ENCODE measurements around the gene GAS2L1.
"Not testable (repeated sequence)": the region's sequence is repeated elsewhere in the genome, so short reads cannot be mapped to it uniquely, and the experiment has no call there.

The GAS2L1 gene

GRCh38 chr22:29343313-29343805 is 36.9 kb downstream of the GAS2L1 start:
- DNase-seq: no peak

DNA sequence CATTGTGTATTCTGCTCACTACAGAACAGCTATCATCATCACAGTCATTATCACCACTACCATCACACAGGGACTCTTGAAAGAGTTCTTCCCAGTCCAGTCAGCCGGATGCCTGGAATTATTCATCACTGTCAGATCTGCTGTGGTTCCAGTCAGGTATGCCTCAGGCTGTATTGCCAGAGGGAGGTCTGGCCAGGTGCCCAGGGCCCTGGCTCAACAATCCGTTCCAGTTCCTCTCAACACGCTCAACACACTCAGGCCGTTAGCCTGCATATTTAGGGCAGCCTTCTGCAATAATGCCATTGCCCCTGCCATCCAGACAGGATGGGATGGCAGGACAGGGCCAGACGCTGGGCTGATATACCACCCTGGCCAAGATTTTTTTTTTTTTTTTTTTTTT is 37.7 kb downstream of the GAS2L1 start:
- no peak for DNase-seq

- DNase-seq: not testable (repeated sequence)
Observed at GRCh38 chr22:29344889-29345288, 38.4 kb downstream of the GAS2L1 start.

- no peak for DNase-seq
Observed at GRCh38 chr22:29345932-29346331, 39.5 kb downstream of the GAS2L1 start.

- DNase-seq: no peak
Observed at GRCh38 chr22:29346659-29347058, 40.2 kb downstream of the GAS2L1 start.

DNA sequence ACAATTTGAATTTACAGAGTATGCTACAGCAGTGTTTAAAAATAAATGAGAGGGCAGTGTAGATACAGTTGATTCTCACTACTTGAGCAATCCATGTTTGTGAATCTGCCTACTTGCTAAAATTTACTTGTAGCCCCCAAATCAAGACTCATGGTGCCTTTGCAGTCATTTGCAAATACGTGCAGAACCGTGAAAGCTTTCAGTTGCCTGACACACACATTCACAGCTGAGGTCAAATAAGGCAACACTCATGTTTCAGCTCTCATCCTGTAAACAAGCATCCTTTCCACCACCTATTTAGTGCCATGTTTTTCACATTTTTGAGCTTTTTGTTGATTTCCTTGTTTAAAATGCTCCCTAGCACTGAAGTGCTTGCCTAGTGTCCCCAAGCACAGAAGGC is 41.6 kb downstream of the GAS2L1 start:
- no peak for DNase-seq

DNA sequence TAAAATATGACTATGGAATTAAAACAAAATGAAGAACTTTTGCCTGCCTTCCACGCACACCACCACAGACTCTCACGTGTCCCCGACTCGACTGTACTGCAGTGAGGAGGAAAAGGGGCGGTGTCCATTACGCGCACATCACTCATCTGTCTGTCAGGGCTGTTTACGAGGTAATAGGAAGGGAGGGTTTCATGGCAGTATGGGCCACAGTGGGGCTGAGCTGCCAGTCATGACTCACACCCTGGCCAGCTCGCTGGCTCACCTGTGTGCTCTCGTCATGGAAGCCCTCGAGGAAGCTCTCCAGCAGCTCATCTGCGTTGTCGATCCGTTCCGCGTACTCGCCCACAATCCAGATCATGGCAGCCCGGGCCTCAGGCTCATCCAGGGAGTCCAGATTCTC is 42.5 kb downstream of the GAS2L1 start:
- no peak for DNase-seq

- no peak for DNase-seq
Observed at GRCh38 chr22:29351042-29351441, 44.6 kb downstream of the GAS2L1 start.

GRCh38 chr22:29351891-29352290 is 45.4 kb downstream of the GAS2L1 start:
- no peak for DNase-seq

DNA sequence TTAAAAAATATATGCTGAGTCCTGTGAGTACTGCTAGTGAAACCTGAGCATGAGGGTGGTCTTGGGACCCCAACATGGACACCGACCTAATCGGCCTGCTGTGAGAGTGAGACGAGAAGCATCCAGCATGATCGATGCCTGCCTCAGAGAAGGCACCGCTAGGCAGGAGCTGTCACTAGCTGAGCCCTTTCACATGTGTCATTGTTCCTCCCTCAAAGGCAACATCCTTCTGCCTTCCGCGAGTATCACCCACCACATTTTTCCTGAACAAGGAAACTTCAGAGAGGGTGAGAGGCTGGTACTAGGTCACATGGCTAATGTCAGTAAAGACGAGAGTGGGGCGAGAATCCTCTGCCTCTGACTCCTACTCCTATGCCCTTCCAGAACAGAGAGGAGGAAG is 46.3 kb downstream of the GAS2L1 start:
- no peak for DNase-seq

DNA sequence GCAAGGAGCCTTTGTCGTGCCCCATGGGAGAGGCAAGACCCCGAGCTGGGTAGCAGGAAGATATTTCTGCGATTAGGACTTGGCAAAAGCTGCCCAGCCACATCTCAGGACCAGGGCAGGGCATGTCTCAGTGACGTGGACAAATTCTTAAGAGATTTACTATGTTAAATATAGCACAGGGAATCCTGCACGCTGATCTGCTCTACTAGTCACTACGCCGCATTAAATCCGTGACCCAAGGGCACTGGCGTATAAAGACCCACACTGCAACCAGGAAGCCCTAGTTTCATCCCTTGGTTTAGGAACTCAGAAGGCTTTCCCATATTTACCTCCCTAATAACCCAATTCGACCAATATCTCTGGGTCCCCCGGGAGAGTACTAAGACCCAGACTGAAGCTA is 46.8 kb downstream of the GAS2L1 start:
- DNase-seq: no peak

GRCh38 chr22:29353860-29354259 is 47.4 kb downstream of the GAS2L1 start:
- DNase-seq: no peak

DNA sequence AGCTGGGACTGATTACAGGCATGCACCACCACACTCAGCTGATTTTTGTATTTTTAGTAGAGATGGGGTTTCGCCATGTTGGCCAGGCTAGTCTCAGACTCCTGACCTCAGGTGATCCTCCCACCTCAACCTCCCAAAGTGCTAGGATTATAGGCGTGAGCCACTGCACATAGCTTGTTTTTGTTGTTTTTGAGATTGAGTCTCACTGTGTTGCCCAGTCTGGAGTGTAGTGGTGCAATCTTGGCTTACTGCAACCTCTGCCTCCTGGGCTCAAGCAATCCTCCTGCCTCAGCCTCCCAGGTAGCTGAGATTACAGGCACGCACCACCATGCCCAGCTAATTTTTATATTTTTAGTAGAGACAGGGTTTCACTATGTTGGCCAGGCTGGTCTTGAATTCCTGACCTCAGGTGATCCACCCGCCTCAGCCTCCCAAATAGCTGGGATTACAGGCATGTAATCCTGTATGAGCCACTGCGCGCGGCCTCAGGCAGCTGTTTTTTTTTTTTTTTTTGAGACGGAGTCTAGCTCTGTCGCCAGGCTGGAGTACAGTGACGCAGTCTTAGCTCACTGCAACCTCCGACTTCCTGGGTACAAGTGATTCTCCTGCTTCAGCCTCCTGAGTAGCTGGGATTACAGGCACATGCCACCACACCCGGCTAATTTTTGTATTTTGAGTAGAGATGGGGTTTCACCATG is 50.9 kb downstream of the GAS2L1 start:
- DNase-seq: not testable (repeated sequence)

- DNase-seq: no peak
Observed at GRCh38 chr22:29359469-29359868, 53.0 kb downstream of the GAS2L1 start.
